GM12872 (cell line): ENCODE measurements around the gene EYS.

Experiments
- CTCF ChIP-seq: IDR thresholded peaks from 3 replicates; pipeline ENCODE4 v1.5.1; 2011; ENCODE audit warnings: low read depth, mild to moderate bottlenecking, low read length, moderate library complexity; ENCODE audit not compliant: insufficient read depth

Gene EYS

GRCh38 chr6:63864061-63864460, 1843.0 kb downstream of the EYS start:
- no peak for TF ChIP-seq CTCF

- TF ChIP-seq CTCF: no peak
These were observed 1844.4 kb downstream of the EYS start for GRCh38 chr6:63862486-63863198.

- TF ChIP-seq CTCF: no peak
These were observed 1847.5 kb downstream of the EYS start for GRCh38 chr6:63859528-63859927.

- TF ChIP-seq CTCF: no peak
These were observed 1848.3 kb downstream of the EYS start for GRCh38 chr6:63858691-63859090.

GRCh38 chr6:63856271-63856670, 1850.8 kb downstream of the EYS start:
- TF ChIP-seq CTCF: no peak

GRCh38 chr6:63844287-63844686, 1862.7 kb downstream of the EYS start:
- TF ChIP-seq CTCF: no peak

- TF ChIP-seq CTCF: no peak
These were observed 1867.5 kb downstream of the EYS start for GRCh38 chr6:63839485-63839884.
